HepG2 (cell line): ENCODE results near the gene LIMA1. TPM values are rescaled to one million over a fixed set of nuclear protein-coding genes. Genes with fewer than 3 reads are reported as not detected.

Experiments used
- ATAC-seq: fragments of 200-7000 bp; cut with Tn5 transposase; 3 replicates; pipeline ENCODE4 v1.9.1; 2020; ENCODE audit warnings: mild to moderate bottlenecking, moderate library complexity
- BruUV-seq: library from RNA; stranded (reverse); fragments of 400-500 nt; replicated peaks from 2 replicates; lab custom pipeline; 2021; lab: Mats Ljungman, UMichigan
- CTCF ChIA-PET: fragments of 300-600 bp; formaldehyde crosslinking; extraction: SDS; loops from one replicate; lab custom pipeline; 2021; ENCODE audit warnings: low total read pairs, inconsistent platforms, low intra/inter-chr PET ratio; lab: Yijun Ruan, JAX
- POLR2A ChIA-PET: fragments of 350-600 bp; sonication (Branson Sonifier 250); formaldehyde crosslinking; loops from one replicate; lab custom pipeline; 2020; ENCODE audit warnings: antibody characterized with exemption, inconsistent platforms; lab: Yijun Ruan, JAX
- DNase-seq: peaks from one replicate; pipeline ENCODE4 v3.0.0-alpha.2; 2015; ENCODE audit warnings: low spot score
- FAIRE-seq: peaks from 3 replicates; lab custom pipeline; 2011; peaks lifted over from hg19 to GRCh38; lab: Jason Lieb, UNC
- H2AFZ ChIP-seq: one replicate; pipeline ENCODE4 v1.6.1; 2011; ENCODE audit warnings: low read length, inconsistent platforms
- H3K27ac ChIP-seq: fragments of 300-600 bp; 3 replicates; pipeline ENCODE4 v1.8.0; 2011; ENCODE audit warnings: mixed run types, mild to moderate bottlenecking, mixed read lengths, low read length, inconsistent platforms; ENCODE audit not compliant: insufficient read depth; ENCODE audit errors: extremely low read length
- H3K27me3 ChIP-seq, 2 experiments: fragments of 200-600 bp in 1 of 2; 2 replicates in 1 of 2; 3 replicates in 1 of 2; pipeline versions ENCODE4 v1.6.0 to v1.8.0; 2011; ENCODE audit warnings: low read length in 2 of 2, mild to moderate bottlenecking in 2 of 2, moderate library complexity in 2 of 2, inconsistent platforms in 1 of 2; ENCODE audit not compliant: insufficient read depth in 2 of 2, control insufficient read depth in 1 of 2
- H3K36me3 ChIP-seq, 2 experiments: fragments of 200-600 bp in 1 of 2; replicated peaks in 1 of 2; 2 replicates in 1 of 2; 3 replicates in 1 of 2; pipeline versions ENCODE4 v1.5.1 to v1.8.0; 2011; ENCODE audit warnings: low read length in 2 of 2, inconsistent platforms in 1 of 2; ENCODE audit not compliant: insufficient read depth in 2 of 2, control insufficient read depth in 1 of 2
- H3K4me1 ChIP-seq: 2 replicates; pipeline ENCODE4 v1.5.1; 2012; ENCODE audit warnings: low read length, inconsistent platforms; ENCODE audit not compliant: insufficient read depth
- H3K4me2 ChIP-seq: 2 replicates; pipeline ENCODE4 v1.6.0; 2011; ENCODE audit warnings: low read depth, low read length, inconsistent platforms
- H3K4me3 ChIP-seq, 3 experiments: fragments of 200-600 bp in 1 of 3; sonication (generic), shearing (Covaris generic) in 1 of 3; replicated peaks in 1 of 3; 2 replicates each; pipeline ENCODE4 v1.5.1; 2011 to 2016; ENCODE audit warnings: low read length in 3 of 3, inconsistent platforms in 2 of 3, low read depth in 2 of 3, mild to moderate bottlenecking in 2 of 3, control low read depth in 1 of 3, mixed read lengths in 1 of 3; ENCODE audit not compliant: insufficient read depth in 1 of 3
- H3K79me2 ChIP-seq: one replicate; pipeline ENCODE4 v1.6.1; 2011; ENCODE audit warnings: low read length, inconsistent platforms; ENCODE audit not compliant: insufficient read depth
- H3K9ac ChIP-seq: 2 replicates; pipeline ENCODE4 v1.6.0; 2011; ENCODE audit warnings: mild to moderate bottlenecking, low read depth, low read length, inconsistent platforms; ENCODE audit not compliant: insufficient read depth
- H3K9me3 ChIP-seq: 2 replicates; pipeline ENCODE4 v1.5.1; 2012; ENCODE audit warnings: mild to moderate bottlenecking, low read length
- H4K20me1 ChIP-seq: 2 replicates; pipeline ENCODE4 v1.6.0; 2011; ENCODE audit warnings: inconsistent platforms, mild to moderate bottlenecking, low read length, moderate library complexity; ENCODE audit not compliant: insufficient read depth
- CREB1 ChIP-seq, 2 experiments: fragments of 450-650 bp in 1 of 2; IDR thresholded peaks; 2 replicates each; pipeline ENCODE4 v1.6.1; 2016 to 2017; ENCODE audit warnings: control low read depth in 1 of 2, mild to moderate bottlenecking in 1 of 2, missing compliant biosample characterization in 1 of 2, missing genetic modification characterization in 1 of 2
- FLYWCH1 ChIP-seq: sonication (generic); formaldehyde crosslinking; IDR thresholded peaks from 2 replicates; pipeline ENCODE4 v1.8.1; 2023; ENCODE audit warnings: mild to moderate bottlenecking, missing genetic modification reagents
- HCFC1 ChIP-seq: fragments of 150-350 bp; IDR thresholded peaks from 2 replicates; pipeline ENCODE4 v1.6.1; 2014; ENCODE audit warnings: low read depth, low read length
- HNRNPL ChIP-seq: fragments of 200-400 bp; formaldehyde crosslinking; IDR thresholded peaks from 2 replicates; pipeline ENCODE4 v1.6.1; 2017; ENCODE audit warnings: mild to moderate bottlenecking, low read depth, low read length
- MAFK ChIP-seq, 2 experiments: IDR thresholded peaks in 1 of 2; conservative IDR thresholded peaks in 1 of 2; 2 replicates each; pipeline ENCODE4 v1.6.1; 2011; ENCODE audit warnings: improper control_type of control experiment in 2 of 2, low read length in 2 of 2
- STAG1 ChIP-seq: sonication (generic); formaldehyde crosslinking; IDR thresholded peaks from 2 replicates; pipeline ENCODE4 v1.4.0; 2020; ENCODE audit warnings: missing genetic modification reagents
- WGBS: methylation state at CpG from one replicate; pipeline ENCODE4 v1.1.6; 2017; ENCODE audit warnings: low lambda C conversion rate; 5-methylcytosine and 5-hydroxymethylcytosine counted together
- in situ Hi-C: cut with HindIII; loops from 2 replicates; pipeline ENCODE4 v1.10.0; 2017; ENCODE audit warnings: low pct_unique_long_range_greater_than_20kb; ENCODE audit not compliant: extremely low pct_ligation_motif_present
- intact Hi-C: fragments of 100-400 bp; cut with micrococcal nuclease; formaldehyde crosslinking; loops from one replicate; pipeline ENCODE4 v1.10.0; 2022; ENCODE audit not compliant: unreplicated experiment
- polyA plus RNA-seq, 8 experiments: library from polyadenylated mRNA; depleted of rRNA in 3 of 8; stranded (reverse) in 7 of 8; unstranded in 1 of 8; fragments of >200 nt; fragmentation: Illumina TruSeq in 4 of 8; extraction: Trizol in 4 of 8; gene quantifications; 2 replicates each; pipeline versions ENCODE4 v1.2.1 to v1.2.3, GENCODE V29; 2011 to 2016; ENCODE audit warnings: low read depth in 4 of 8, missing spikeins in 1 of 8, mixed read lengths in 1 of 8; ENCODE audit not compliant: insufficient read depth in 1 of 8
- total RNA-seq, 5 experiments: library from RNA; depleted of rRNA; stranded (reverse); fragments of >200 nt; fragmentation: Illumina TruSeq; extraction: Trizol; gene quantifications; 2 replicates each; pipeline ENCODE4 v1.2.3, GENCODE V29; 2016; ENCODE audit warnings: low read depth in 1 of 5
- TF ChIP-seq, protein P1 (sequence below): sonication (generic); formaldehyde crosslinking; IDR thresholded peaks from 2 replicates; pipeline ENCODE4 v1.5.1; 2020; ENCODE audit warnings: mild to moderate bottlenecking, missing genetic modification reagents, moderate library complexity
- TF ChIP-seq, protein P2 (sequence below): sonication (generic); formaldehyde crosslinking; IDR thresholded peaks from 2 replicates; pipeline ENCODE4 v1.5.0; 2020; ENCODE audit warnings: mild to moderate bottlenecking, missing genetic modification reagents, moderate library complexity

LIMA1 gene
- total and polyA plus RNA-seq, 2 of the 13 experiments (the other 11 are each of a cell fraction or from before 2014, with no cell fraction given): 13.0 to 19.8 TPM

DNA sequence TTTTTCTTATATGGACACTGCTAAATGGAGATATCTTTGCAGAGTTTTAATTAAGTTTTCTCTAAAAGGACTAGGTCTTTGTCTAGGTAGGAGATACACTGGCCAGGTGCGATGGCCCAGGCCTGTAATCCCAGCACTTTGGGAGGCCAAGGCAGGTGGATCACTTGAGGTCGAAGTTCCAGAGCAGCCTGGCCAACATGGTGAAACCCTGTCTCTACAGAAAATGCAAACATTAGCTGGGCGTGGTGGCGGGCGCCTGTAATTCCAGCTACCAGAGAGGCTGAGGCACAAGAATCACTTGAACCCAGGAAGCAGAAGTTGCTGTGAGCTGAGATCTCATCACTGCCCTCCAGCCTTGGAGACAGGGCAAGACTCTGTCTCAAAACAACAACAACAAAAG, 99.1 kb downstream of the LIMA1 start:
- Histone ChIP-seq H2AFZ (no peak overlapping the region), H3K79me2 (no peaks in the 10 kb centered on the region), H3K9me3 (no peaks in the 10 kb centered on the region), H3K9ac (no peak overlapping the region), H3K36me3 (peaks cover 2 to 11% of the 10 kb centered on the region in 2 experiments; a peak in 2 of 5 replicates), H3K4me2 (no peak overlapping the region), H3K27me3 (no peaks in the 10 kb centered on the region), H3K4me3 (no peak overlapping the region), H3K27ac (no peak overlapping the region), H3K4me1 (peaks cover 36% of the 10 kb centered on the region), H4K20me1 (no peaks in the 10 kb centered on the region)
- ATAC-seq (no peak), FAIRE-seq (no peak), DNase-seq (no peak)
- TF ChIP-seq, protein P1, sequence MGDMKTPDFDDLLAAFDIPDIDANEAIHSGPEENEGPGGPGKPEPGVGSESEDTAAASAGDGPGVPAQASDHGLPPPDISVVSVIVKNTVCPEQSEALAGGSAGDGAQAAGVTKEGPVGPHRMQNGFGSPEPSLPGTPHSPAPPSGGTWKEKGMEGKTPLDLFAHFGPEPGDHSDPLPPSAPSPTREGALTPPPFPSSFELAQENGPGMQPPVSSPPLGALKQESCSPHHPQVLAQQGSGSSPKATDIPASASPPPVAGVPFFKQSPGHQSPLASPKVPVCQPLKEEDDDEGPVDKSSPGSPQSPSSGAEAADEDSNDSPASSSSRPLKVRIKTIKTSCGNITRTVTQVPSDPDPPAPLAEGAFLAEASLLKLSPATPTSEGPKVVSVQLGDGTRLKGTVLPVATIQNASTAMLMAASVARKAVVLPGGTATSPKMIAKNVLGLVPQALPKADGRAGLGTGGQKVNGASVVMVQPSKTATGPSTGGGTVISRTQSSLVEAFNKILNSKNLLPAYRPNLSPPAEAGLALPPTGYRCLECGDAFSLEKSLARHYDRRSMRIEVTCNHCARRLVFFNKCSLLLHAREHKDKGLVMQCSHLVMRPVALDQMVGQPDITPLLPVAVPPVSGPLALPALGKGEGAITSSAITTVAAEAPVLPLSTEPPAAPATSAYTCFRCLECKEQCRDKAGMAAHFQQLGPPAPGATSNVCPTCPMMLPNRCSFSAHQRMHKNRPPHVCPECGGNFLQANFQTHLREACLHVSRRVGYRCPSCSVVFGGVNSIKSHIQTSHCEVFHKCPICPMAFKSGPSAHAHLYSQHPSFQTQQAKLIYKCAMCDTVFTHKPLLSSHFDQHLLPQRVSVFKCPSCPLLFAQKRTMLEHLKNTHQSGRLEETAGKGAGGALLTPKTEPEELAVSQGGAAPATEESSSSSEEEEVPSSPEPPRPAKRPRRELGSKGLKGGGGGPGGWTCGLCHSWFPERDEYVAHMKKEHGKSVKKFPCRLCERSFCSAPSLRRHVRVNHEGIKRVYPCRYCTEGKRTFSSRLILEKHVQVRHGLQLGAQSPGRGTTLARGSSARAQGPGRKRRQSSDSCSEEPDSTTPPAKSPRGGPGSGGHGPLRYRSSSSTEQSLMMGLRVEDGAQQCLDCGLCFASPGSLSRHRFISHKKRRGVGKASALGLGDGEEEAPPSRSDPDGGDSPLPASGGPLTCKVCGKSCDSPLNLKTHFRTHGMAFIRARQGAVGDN: 0 out of 2 replicates have a peak, but pooled peaks have one; percentile 9
- no peak for TF ChIP-seq HCFC1
- POLR2A ChIA-PET: no interaction called here
- in situ Hi-C loops (loop anchor here (10.0 kb wide), 1 partner anchor 131 kb away; no protein-coding TSS in a partner anchor), intact Hi-C loops (no loop called here)
- 86% methylated on average over 5 of the region's 5 CpGs for WGBS
- BruUV-seq: no TSS peak
- CTCF ChIA-PET: no interaction called here

DNA sequence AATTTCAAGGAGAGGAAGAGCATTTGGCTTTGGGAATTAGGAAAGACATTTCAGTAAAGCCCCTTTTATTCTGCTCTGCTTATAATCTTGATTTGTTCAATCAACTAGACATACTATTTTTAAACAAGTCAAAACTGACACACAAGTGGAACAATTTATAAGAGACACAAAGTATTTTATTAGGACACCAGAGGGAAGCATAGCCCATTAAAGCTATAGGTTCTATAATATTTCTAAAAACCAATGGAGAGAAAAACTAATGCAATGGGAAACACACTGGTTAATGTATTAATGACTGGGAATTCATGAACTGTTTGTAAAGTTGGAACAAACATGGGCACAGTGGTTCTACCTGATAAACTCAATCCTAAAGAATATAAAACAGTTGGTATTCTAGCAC, 100.9 kb downstream of the LIMA1 start:
- Histone ChIP-seq H3K4me2 (no peak overlapping the region), H3K27me3 (no peaks in the 10 kb centered on the region), H3K27ac (no peak overlapping the region), H2AFZ (no peak overlapping the region), H3K36me3 (peaks cover 5 to 16% of the 10 kb centered on the region in 2 experiments; a peak in 4 of 5 replicates), H3K79me2 (no peaks in the 10 kb centered on the region), H3K9ac (no peak overlapping the region), H3K9me3 (no peaks in the 10 kb centered on the region), H3K4me1 (peaks cover 18% of the 10 kb centered on the region), H3K4me3 (no peak overlapping the region), H4K20me1 (no peaks in the 10 kb centered on the region)
- no TSS peak for BruUV-seq
- intact Hi-C loops: no loop called here
- no peak for FAIRE-seq
- no peak for ATAC-seq
- CTCF ChIA-PET: interaction anchor here (1.5 kb wide), 1 partner anchor 132 kb away, joined by 3 read pairs; no protein-coding TSS in a partner anchor
- no peak for DNase-seq
- POLR2A ChIA-PET: interaction anchor here (1.3 kb wide), 1 partner anchor 70 kb away, joined by 3 read pairs; the partner anchor contains the start of gene COX14
- in situ Hi-C loops: loop anchor here (10.0 kb wide), 1 partner anchor 132 kb away; no protein-coding TSS in a partner anchor
- TF ChIP-seq CREB1 (IDR thresholded peaks at IDR 0.05): no peak
- TF ChIP-seq CREB1 (CRISPR knock-in tag; IDR thresholded peaks at IDR 0.05): no peak
- no peak for TF ChIP-seq HNRNPL
- no peak for TF ChIP-seq FLYWCH1
- TF ChIP-seq, protein P2, sequence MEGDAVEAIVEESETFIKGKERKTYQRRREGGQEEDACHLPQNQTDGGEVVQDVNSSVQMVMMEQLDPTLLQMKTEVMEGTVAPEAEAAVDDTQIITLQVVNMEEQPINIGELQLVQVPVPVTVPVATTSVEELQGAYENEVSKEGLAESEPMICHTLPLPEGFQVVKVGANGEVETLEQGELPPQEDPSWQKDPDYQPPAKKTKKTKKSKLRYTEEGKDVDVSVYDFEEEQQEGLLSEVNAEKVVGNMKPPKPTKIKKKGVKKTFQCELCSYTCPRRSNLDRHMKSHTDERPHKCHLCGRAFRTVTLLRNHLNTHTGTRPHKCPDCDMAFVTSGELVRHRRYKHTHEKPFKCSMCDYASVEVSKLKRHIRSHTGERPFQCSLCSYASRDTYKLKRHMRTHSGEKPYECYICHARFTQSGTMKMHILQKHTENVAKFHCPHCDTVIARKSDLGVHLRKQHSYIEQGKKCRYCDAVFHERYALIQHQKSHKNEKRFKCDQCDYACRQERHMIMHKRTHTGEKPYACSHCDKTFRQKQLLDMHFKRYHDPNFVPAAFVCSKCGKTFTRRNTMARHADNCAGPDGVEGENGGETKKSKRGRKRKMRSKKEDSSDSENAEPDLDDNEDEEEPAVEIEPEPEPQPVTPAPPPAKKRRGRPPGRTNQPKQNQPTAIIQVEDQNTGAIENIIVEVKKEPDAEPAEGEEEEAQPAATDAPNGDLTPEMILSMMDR (CRISPR knock-in tag): 0 out of 2 replicates have a peak, but pooled peaks have one; percentile 12
- TF ChIP-seq STAG1 (CRISPR knock-in tag): peak; percentile 57
- no peak for TF ChIP-seq MAFK (conservative IDR thresholded peaks at IDR 0.05 in 1 of 2, IDR thresholded peaks at IDR 0.05 in 1 of 2; ENCODE audit: low read length in 2 of 2)
